HG03159 (cell line): ENCODE results near the gene CRY2.

Source experiments
- ATAC-seq: cut with Tn5 transposase; IDR thresholded peaks from one replicate; pipeline ENCODE4 v1.9.1; 2021; ENCODE audit warnings: mild to moderate bottlenecking, moderate library complexity; ENCODE audit not compliant: unreplicated experiment

CRY2 gene

DNA sequence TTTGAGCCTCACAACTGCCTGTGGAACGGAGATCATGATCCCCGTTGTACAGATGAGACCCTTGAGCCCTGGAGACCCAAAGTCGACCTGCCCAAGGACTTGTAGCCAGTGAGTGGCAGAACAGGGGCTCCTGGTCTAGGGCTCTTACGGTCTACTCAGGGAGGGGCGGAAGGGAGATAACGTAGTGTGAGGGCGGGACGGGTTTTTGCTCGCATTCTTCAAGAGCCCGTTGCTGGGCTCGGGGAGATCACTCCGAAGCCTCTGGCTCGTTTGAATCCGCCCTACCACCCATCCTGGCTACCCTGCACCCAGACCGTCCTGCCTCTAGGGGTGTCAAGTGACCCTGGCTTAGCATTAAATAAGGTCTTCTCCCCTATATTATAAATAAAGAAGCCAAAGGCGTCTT lies 639 bp downstream of the CRY2 start:
- peak; percentile 14 for ATAC-seq

- no peak for ATAC-seq
Measured at GRCh38 chr11:45848654-45849081, 1.4 kb downstream of the CRY2 start.

GRCh38 chr11:45850446-45850845 lies 3.2 kb downstream of the CRY2 start:
- ATAC-seq, result no peak

DNA sequence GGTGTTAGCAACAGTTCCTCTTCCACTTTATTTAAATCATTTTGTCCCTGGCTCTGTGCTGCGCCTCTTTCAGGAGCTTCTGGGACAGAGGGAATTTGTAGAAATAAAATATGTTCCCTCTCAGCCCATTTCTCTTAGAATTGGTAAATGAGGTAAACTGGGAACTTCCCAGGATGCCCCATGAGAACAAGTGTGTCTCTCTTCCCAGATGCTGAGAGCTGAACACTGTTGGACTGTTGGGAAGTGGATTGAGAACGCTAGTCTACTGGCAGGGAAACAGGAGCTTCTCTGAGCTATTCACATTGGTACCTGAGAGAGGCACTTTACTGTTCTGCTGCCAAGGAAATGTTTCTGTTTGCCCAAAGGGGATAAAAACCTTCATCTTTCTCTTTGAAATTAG lies 4.0 kb downstream of the CRY2 start:
- no peak for ATAC-seq

GRCh38 chr11:45852018-45852711 lies 4.9 kb downstream of the CRY2 start:
- ATAC-seq, result no peak

GRCh38 chr11:45852712-45853101 lies 5.4 kb downstream of the CRY2 start:
- no peak for ATAC-seq

GRCh38 chr11:45853332-45854219 lies 6.3 kb downstream of the CRY2 start:
- no peak for ATAC-seq

- no peak for ATAC-seq
Measured at GRCh38 chr11:45855308-45855707, 8.0 kb downstream of the CRY2 start.

DNA sequence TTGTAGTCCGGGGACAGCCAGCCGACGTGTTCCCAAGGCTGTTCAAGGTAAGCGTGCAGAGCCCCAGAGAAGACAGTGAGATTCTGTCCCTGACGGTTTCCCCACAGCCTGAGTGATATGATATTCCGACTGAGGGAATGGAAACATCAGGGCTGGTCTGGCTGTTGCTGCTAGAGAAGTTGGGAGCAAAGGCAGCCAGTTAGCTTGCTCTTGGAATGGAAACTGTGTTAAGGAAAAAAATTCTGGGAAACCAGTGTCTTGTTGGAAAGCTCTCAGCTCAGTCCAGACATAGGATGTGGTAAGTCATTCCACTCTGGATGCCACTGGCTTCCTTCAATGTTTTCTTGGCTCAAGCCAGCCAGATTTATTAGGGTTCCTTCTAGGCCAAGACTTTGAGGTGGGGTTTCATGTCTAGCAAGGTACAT lies 8.8 kb downstream of the CRY2 start:
- ATAC-seq, result no peak

DNA sequence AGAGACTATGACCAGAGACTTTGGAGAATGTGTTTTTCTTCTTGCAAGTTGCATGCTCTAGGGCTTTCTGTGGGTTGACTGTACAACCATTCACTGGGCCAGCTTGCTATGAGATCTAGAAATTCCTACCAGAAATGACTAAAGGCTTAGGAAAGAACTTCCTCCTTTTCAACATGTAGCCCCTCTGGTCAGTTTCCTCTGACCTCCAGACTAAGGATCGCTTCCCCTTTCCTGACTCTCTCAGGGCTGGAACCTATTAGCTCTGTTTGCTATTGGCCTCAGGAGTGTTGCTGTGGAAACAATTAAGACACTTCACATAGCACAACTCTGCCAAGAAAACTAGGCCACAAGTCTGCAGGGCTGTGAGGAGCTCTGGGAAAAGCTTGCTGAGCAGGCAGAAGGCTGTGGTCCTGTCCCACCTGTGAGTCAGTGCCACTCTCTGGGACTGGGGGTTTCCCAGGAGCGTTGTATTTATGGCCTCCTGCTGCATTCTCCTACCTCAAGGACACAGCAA lies 10.7 kb downstream of the CRY2 start:
- no peak for ATAC-seq

- ATAC-seq, result no peak
Measured at GRCh38 chr11:45858751-45859398, 11.6 kb downstream of the CRY2 start.

DNA sequence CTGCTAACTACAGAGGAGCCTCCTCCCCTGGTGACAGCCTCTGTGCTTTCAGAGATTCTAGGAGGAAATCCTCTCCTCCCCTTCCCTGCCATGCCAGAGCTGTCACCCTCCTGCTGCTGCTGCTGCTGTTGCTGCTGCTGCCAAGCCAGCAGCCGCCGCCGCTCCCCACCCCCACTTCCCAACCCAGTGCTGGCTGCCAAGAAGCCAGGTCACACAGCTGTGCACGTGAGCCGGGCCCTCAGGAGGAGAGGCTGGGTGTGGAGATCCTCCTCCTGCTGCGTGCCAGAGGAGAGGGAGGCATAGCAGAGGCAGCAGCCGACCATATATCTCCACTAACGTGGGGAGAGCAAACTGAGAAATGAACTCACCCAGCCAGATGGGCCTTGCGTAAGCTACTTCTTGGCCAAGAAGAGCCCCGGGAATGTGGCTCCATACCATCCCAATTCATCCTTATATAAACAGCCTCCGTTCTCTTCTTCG lies 12.4 kb downstream of the CRY2 start:
- ATAC-seq, result no peak

DNA sequence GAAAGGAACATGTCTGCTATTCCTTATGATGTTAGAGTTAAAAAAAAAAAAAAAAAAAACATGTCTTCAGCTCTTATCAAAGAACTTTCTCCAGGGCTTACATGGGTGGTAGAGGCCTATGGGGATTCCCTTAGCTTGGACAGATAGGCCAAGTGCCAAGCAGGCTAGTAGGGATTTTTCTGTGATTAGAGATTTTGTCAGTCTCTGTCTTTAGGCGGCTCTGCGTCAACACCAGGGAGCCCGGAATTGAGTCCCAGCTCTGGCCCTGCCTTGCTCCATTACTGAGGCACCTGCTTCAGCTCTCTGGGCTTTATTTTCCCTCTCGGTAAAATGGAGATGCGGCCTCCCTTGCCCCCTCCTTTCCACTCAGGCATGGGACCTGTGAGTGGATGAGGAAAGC lies 13.1 kb downstream of the CRY2 start:
- ATAC-seq, result no peak

DNA sequence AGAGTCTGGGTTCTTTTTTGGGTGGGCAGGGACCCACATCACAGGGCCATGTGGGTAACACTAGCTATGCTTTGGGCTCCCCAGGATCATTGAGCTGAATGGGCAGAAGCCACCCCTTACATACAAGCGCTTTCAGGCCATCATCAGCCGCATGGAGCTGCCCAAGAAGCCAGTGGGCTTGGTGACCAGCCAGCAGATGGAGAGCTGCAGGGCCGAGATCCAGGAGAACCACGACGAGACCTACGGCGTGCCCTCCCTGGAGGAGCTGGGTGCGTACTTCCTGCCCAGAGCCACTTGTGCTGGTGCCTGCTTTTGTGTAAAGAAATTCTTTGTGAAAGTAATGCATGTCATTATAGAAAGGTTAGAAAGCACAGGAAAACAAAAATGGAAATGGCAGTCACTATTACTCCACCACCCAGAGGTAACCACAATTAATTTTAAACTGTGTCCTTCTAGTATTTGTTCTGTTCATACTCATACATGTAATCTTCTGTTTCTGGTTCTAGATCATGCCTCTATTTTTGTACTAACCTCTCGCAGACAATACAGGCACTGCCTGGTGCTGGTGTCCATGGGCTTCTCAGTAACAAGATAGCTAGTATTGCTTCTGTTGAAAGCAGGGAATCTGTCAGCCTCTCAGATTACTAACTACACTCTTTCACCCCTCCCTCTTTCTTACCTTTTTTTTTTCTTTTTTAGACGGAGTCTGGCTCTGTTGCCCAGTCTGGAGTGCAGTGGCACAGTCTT lies 13.7 kb downstream of the CRY2 start:
- ATAC-seq, result no peak

GRCh38 chr11:45864041-45864440 lies 16.8 kb downstream of the CRY2 start:
- no peak for ATAC-seq

DNA sequence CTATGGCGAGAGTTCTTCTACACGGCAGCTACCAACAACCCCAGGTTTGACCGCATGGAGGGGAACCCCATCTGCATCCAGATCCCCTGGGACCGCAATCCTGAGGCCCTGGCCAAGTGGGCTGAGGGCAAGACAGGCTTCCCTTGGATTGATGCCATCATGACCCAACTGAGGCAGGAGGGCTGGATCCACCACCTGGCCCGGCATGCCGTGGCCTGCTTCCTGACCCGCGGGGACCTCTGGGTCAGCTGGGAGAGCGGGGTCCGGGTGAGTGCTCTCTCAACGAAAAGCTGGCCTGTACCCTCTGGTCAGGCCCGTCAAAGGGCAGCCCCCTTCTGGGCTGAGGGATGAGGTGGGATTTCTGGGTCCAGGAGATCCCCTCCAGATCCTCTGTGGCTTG lies 22.3 kb downstream of the CRY2 start:
- ATAC-seq, result no peak

- no peak for ATAC-seq
Measured at GRCh38 chr11:45870706-45871105, 23.4 kb downstream of the CRY2 start.

GRCh38 chr11:45871638-45872037 lies 24.4 kb downstream of the CRY2 start:
- no peak for ATAC-seq

DNA sequence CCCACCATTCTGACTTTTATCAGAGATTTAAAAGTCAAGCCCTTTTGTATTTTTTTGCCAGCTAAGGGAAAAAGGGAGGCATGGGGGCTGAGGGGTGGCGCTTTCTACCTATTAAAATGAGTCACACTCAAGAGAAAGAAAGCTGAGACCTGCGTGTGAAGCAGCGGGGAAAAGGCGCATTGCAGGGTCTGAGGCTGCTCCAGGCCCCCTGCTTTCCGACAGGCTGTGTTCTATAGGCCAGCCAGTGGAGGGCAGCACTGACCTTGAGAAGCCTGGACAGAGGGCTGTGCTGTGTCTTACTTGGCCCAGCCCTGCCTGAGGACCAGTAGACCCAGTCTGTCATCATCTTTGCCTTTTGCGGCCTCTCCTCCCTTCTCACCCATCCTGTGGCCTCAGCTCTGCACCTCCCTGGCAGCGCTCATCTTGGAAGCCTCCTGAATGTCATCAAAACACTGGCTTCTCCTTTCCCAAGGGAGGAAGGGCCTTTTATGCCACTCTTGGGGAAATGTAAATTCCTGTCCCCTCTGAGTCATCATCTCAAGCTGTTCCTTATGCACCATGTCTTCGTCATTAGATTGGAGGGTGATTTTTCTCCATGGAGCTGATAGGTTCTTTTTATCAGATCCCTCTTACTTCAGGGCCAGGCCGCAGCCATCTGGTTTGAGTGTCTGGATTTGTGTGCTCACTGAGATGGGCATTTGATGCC lies 25.5 kb downstream of the CRY2 start:
- no peak for ATAC-seq

DNA sequence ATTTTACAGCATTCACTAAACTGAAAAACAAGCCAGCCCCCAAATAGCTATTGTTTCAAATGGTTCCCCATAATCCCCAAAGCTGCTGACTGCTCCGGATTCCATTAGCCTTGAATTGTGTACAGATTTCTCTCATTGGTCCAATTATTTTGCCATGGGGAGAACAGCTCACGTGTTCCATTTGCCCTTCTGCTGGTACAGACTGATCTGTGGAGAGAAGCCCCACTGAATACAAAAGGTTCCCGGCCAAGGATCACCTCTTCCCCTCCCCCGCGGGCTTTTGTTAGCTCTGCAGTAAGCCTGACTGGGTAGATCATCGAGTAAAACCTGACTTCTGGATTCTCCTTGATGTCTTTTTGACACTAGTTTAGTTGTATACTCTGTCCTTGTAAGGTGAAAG lies 29.1 kb downstream of the CRY2 start:
- no peak for ATAC-seq
